Measurements from ENCODE around the gene ZMIZ1. TPM values are rescaled to one million over a fixed set of nuclear protein-coding genes. Genes with fewer than 3 reads are reported as not detected.

ZMIZ1 gene
- total RNA-seq, 1 experiment from 2014 or later: 34.2 TPM

DNA sequence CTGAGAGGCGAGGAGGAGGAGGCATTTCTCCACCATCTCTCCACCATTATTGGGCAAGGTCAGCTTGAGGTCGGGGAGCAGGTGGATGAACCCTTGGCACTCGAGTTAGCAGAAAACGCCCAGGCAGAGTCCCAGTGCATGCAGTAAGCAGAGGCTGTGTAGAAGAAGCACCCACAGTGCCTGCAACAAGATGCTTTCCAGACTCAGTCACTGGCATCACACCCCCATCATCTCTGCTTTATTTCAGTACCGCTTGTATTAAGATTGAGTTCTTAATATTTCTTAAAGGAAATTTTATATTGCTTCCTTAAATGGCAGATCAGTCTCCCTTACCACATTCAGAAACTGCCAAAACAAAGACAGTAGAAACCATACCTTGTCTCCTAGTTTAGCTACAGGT lies 156.2 kb downstream of the ZMIZ1 start:
- ChIA-PET POLR2A (no interaction called here), CTCF (no interaction called here)
- Histone ChIP-seq H3K27ac (ENCODE audit: low read length) (no peak overlapping the region), H3K36me3 (ENCODE audit: control insufficient read depth, insufficient read depth, low read length) (no peaks in the 10 kb centered on the region), H3K4me3 (ENCODE audit: low read depth in 2 of 2, low read length in 2 of 2) (no peak overlapping the region), H3K27me3 (ENCODE audit: control insufficient read depth, insufficient read depth, low read length) (no peaks in the 10 kb centered on the region), H3K9me3 (ENCODE audit: control insufficient read depth, insufficient read depth, low read depth, low read length) (no peaks in the 10 kb centered on the region), H3K4me1 (ENCODE audit: control insufficient read depth, insufficient read depth, low read length) (no peaks in the 10 kb centered on the region)
- no peak for ATAC-seq
- intact Hi-C loops (cut with micrococcal nuclease; ENCODE audit: unreplicated experiment): no loop called here
- no TSS peak for BruUV-seq (replicated peaks)
- DNase-seq (ENCODE audit: low read depth, low spot score): no peak
- TF ChIP-seq SIN3A (IDR thresholded peaks at IDR 0.05; ENCODE audit: borderline replicate concordance, insufficient read depth, low read depth, low read length) (no peak), TCF7L2 (IDR thresholded peaks at IDR 0.05; ENCODE audit: low read depth, low read length) (no peak), POLR2AphosphoS5 (IDR thresholded peaks at IDR 0.05; ENCODE audit: low read depth, low read length) (no peak)
- TF ChIP-seq, protein P1, sequence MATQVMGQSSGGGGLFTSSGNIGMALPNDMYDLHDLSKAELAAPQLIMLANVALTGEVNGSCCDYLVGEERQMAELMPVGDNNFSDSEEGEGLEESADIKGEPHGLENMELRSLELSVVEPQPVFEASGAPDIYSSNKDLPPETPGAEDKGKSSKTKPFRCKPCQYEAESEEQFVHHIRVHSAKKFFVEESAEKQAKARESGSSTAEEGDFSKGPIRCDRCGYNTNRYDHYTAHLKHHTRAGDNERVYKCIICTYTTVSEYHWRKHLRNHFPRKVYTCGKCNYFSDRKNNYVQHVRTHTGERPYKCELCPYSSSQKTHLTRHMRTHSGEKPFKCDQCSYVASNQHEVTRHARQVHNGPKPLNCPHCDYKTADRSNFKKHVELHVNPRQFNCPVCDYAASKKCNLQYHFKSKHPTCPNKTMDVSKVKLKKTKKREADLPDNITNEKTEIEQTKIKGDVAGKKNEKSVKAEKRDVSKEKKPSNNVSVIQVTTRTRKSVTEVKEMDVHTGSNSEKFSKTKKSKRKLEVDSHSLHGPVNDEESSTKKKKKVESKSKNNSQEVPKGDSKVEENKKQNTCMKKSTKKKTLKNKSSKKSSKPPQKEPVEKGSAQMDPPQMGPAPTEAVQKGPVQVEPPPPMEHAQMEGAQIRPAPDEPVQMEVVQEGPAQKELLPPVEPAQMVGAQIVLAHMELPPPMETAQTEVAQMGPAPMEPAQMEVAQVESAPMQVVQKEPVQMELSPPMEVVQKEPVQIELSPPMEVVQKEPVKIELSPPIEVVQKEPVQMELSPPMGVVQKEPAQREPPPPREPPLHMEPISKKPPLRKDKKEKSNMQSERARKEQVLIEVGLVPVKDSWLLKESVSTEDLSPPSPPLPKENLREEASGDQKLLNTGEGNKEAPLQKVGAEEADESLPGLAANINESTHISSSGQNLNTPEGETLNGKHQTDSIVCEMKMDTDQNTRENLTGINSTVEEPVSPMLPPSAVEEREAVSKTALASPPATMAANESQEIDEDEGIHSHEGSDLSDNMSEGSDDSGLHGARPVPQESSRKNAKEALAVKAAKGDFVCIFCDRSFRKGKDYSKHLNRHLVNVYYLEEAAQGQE (IDR thresholded peaks at IDR 0.05; ENCODE audit: insufficient read depth in 1 of 2, low read depth in 2 of 2, low read length in 1 of 2): no peak
- TF ChIP-seq, protein P2, sequence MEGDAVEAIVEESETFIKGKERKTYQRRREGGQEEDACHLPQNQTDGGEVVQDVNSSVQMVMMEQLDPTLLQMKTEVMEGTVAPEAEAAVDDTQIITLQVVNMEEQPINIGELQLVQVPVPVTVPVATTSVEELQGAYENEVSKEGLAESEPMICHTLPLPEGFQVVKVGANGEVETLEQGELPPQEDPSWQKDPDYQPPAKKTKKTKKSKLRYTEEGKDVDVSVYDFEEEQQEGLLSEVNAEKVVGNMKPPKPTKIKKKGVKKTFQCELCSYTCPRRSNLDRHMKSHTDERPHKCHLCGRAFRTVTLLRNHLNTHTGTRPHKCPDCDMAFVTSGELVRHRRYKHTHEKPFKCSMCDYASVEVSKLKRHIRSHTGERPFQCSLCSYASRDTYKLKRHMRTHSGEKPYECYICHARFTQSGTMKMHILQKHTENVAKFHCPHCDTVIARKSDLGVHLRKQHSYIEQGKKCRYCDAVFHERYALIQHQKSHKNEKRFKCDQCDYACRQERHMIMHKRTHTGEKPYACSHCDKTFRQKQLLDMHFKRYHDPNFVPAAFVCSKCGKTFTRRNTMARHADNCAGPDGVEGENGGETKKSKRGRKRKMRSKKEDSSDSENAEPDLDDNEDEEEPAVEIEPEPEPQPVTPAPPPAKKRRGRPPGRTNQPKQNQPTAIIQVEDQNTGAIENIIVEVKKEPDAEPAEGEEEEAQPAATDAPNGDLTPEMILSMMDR (IDR thresholded peaks at IDR 0.05): no peak
- in situ Hi-C loops (cut with HindIII; ENCODE audit: low pct_unique_long_range_greater_than_20kb, low sequenced_read_pairs): no loop called here

DNA sequence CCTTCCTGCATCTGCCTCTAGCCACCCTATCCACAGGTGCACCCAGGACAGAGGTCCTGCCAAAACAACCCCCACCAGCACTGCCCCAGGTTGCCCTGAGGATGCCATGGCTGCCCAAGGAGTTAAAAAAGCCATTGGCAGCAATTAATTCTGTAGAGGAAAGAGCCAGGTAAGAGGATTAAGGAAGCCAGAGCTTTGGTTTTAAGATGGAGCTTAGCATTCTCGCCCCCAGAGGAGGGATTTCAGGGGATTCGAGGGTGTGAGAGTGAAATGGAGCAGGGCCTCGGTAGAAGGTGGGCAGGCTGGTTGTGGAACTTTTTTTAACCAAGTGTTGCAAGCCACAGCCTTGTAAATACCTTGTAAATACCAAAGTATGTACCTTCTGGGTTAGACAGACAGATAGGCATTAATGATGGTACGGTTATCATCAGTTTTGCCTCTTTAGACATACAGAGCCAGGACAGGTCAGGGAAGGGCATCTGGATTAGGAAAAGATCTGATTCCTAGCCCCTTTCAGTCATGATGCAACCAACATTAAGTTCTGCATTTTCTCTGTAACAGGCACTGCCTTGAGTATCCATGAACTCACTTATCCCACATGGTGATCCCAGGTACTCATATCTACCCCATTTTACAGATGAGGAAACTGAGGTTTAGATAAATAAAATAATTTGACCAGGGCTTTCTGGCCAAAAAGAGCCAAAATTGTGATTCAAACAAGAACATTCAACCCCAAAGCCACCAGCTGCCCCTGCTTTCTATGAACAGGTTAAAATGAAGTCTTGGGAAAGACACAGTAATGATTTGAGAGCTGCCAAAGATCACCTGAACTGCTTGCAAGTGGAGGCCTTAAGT lies 157.9 kb downstream of the ZMIZ1 start:
- no TSS peak for BruUV-seq (replicated peaks)
- ATAC-seq (no peak), DNase-seq (ENCODE audit: low read depth, low spot score) (no peak)
- ChIA-PET POLR2A (no interaction called here), CTCF (no interaction called here)
- Histone ChIP-seq H3K4me1 (ENCODE audit: control insufficient read depth, insufficient read depth, low read length) (no peaks in the 10 kb centered on the region), H3K4me3 (ENCODE audit: low read depth in 2 of 2, low read length in 2 of 2) (no peak overlapping the region), H3K9me3 (ENCODE audit: control insufficient read depth, insufficient read depth, low read depth, low read length) (no peaks in the 10 kb centered on the region), H3K27me3 (ENCODE audit: control insufficient read depth, insufficient read depth, low read length) (no peaks in the 10 kb centered on the region), H3K36me3 (ENCODE audit: control insufficient read depth, insufficient read depth, low read length) (no peaks in the 10 kb centered on the region), H3K27ac (ENCODE audit: low read length) (no peak overlapping the region)
- in situ Hi-C loops (cut with HindIII; ENCODE audit: low pct_unique_long_range_greater_than_20kb, low sequenced_read_pairs) (no loop called here), intact Hi-C loops (cut with micrococcal nuclease; ENCODE audit: unreplicated experiment) (no loop called here)
- no peak for TF ChIP-seq TCF7L2 (IDR thresholded peaks at IDR 0.05; ENCODE audit: low read depth, low read length)
- TF ChIP-seq POLR2AphosphoS5 (IDR thresholded peaks at IDR 0.05; ENCODE audit: low read depth, low read length): no peak
- TF ChIP-seq, protein P1 (IDR thresholded peaks at IDR 0.05; ENCODE audit: insufficient read depth in 1 of 2, low read depth in 2 of 2, low read length in 1 of 2): no peak
- no peak for TF ChIP-seq SIN3A (IDR thresholded peaks at IDR 0.05; ENCODE audit: borderline replicate concordance, insufficient read depth, low read depth, low read length)
- TF ChIP-seq, protein P2 (IDR thresholded peaks at IDR 0.05): no peak
